ENCODE measurements around the gene PTPN9.
"Not testable (repeated sequence)": the region's sequence is repeated elsewhere in the genome, so short reads cannot be mapped to it uniquely, and the experiment has no call there.

PTPN9 gene

GRCh38 chr15:75591655-75592364, 12.7 kb upstream of the PTPN9 start:
- TF ChIP-seq CTCF (IDR thresholded peaks at IDR 0.05; ENCODE audit: extremely low read depth, missing control alignments) = no peak
- no peak for DNase-seq (ENCODE audit: low spot score)

GRCh38 chr15:75590239-75590638, 11.1 kb upstream of the PTPN9 start:
- DNase-seq (ENCODE audit: low spot score) = no peak
- no peak for TF ChIP-seq CTCF (IDR thresholded peaks at IDR 0.05; ENCODE audit: extremely low read depth, missing control alignments)

- TF ChIP-seq CTCF (IDR thresholded peaks at IDR 0.05; ENCODE audit: extremely low read depth, missing control alignments) = no peak
Measured at GRCh38 chr15:75589071-75589470, 10.0 kb upstream of the PTPN9 start.

GRCh38 chr15:75586422-75586821, 7.3 kb upstream of the PTPN9 start:
- DNase-seq (ENCODE audit: low spot score) = not testable (repeated sequence)

More at GRCh38 chr15:75589071-75589470, 10.0 kb upstream of the PTPN9 start:
- DNase-seq (ENCODE audit: low spot score) = no peak

- DNase-seq (ENCODE audit: low spot score) = no peak
- TF ChIP-seq CTCF (IDR thresholded peaks at IDR 0.05; ENCODE audit: extremely low read depth, missing control alignments) = no peak
Measured at GRCh38 chr15:75584121-75584520, 5.0 kb upstream of the PTPN9 start.

GRCh38 chr15:75583701-75584100, 4.6 kb upstream of the PTPN9 start:
- DNase-seq (ENCODE audit: low spot score) = no peak
- TF ChIP-seq CTCF (IDR thresholded peaks at IDR 0.05; ENCODE audit: extremely low read depth, missing control alignments) = no peak

GRCh38 chr15:75582943-75583342, 3.8 kb upstream of the PTPN9 start:
- DNase-seq (ENCODE audit: low spot score) = not testable (repeated sequence)

GRCh38 chr15:75578173-75578947, 755 bp downstream of the PTPN9 start:
- DNase-seq (ENCODE audit: low spot score) = peak; percentile 78
- no peak for TF ChIP-seq CTCF (IDR thresholded peaks at IDR 0.05; ENCODE audit: extremely low read depth, missing control alignments)

All from GM20000 (cell line).